ENCODE data around the gene PAX1.

Gene PAX1

GRCh38 chr20:21725892-21726291, 20.4 kb downstream of the PAX1 start:
- DNase-seq (ENCODE audit: low read depth in 4 of 4, low spot score in 1 of 4), result no peak

- no peak for DNase-seq (ENCODE audit: low read depth in 4 of 4, low spot score in 1 of 4)
These were observed 23.9 kb downstream of the PAX1 start for GRCh38 chr20:21729316-21729715.

GRCh38 chr20:21739161-21739560, 33.7 kb downstream of the PAX1 start:
- DNase-seq (ENCODE audit: low read depth in 4 of 4, low spot score in 1 of 4), result no peak

- no peak for DNase-seq (ENCODE audit: low read depth in 4 of 4, low spot score in 1 of 4)
These were observed 34.2 kb downstream of the PAX1 start for GRCh38 chr20:21739682-21740081.

GRCh38 chr20:21741266-21741665, 35.8 kb downstream of the PAX1 start:
- DNase-seq (ENCODE audit: low read depth in 4 of 4, low spot score in 1 of 4), result no peak

- DNase-seq (ENCODE audit: low read depth in 4 of 4, low spot score in 1 of 4), result no peak
These were observed 57.2 kb downstream of the PAX1 start for GRCh38 chr20:21762646-21763045.

GRCh38 chr20:21767200-21767738, 61.8 kb downstream of the PAX1 start:
- DNase-seq (ENCODE audit: low read depth in 4 of 4, low spot score in 1 of 4), result no peak

GRCh38 chr20:21767739-21768223, 62.3 kb downstream of the PAX1 start:
- DNase-seq (ENCODE audit: low read depth in 4 of 4, low spot score in 1 of 4), result no peak
